GM18505 (cell line): ENCODE results near the gene U2SURP.
A peak's percentile ranks its signal among the peaks of the same experiment; 100 is the strongest.
"Not testable (repeated sequence)": the region's sequence is repeated elsewhere in the genome, so short reads cannot be mapped to it uniquely, and the experiment has no call there.

Experiments
- ATAC-seq: cut with Tn5 transposase; IDR thresholded peaks from one replicate; pipeline ENCODE4 v1.9.1; 2021; ENCODE audit not compliant: unreplicated experiment
- POLR2A ChIP-seq: IDR thresholded peaks from 4 replicates; pipeline ENCODE4 v1.6.1; 2011; ENCODE audit warnings: borderline replicate concordance; ENCODE audit not compliant: insufficient read depth, insufficient read length; ENCODE audit errors: extremely low read depth

Gene U2SURP

DNA sequence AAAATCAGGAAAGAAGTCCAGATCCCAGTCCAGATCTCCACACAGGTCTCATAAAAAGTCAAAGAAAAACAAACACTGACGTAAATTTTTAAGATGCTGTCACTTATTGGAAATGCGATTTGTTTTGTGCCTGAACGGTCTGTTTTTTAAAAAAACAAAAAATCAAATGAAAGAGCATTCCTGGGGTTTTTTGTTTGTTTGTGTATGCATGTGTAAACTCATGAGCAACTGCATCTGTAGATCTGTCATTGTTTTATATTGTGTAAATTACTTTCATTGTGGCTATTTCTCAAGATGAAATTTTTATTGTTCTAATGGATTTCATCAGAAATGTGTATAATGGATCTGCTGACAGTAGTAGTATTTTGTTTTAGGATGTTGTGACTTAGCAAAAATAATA is 55.0 kb downstream of the U2SURP start:
- no peak for ATAC-seq
- no peak for TF ChIP-seq POLR2A

GRCh38 chr3:143060906-143061305 is 59.5 kb downstream of the U2SURP start:
- ATAC-seq = peak; percentile 97
- TF ChIP-seq POLR2A = no peak

- no peak for TF ChIP-seq POLR2A
Observed at GRCh38 chr3:143063018-143063417, 61.6 kb downstream of the U2SURP start.

DNA sequence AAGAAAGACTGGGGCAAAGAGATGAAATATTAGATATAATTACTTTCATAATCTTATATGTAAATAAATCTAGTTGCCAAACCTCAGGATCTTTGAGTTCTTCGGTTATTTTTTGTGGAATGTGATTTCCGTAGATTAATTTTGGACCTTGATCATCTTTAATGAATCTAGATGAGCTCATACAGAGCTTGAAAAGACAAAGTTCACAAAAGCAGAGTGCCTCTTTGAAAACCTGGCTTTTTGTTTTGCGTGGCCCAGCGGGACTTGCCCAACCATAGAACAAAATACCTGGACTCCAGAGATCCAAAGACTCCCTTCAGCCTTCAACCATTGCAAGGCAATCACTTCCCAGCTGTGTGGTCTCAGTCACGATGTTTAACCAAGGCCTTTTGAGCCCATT is 63.4 kb downstream of the U2SURP start:
- TF ChIP-seq POLR2A = no peak
- no peak for ATAC-seq

More at GRCh38 chr3:143063018-143063417, 61.6 kb downstream of the U2SURP start:
- ATAC-seq = no peak

DNA sequence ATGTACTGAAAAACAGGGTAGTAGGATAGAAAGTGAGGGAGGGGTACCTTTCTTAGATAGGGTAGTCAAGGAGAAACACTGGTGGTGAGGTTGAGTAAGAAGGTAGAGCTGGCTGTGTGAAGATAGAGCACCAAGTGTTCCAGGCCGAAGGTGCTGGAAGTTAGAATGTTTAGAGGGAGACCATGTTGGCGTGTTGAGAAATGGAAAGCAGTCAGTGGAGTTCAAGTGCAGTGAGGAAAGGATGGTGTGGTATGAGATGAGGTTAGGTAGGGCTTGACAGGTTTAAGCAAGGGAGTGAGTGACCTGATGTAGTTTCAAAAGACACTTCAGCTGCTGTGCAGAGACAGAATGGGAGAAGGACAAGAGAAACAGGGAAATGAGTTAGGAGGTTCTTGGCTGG is 64.0 kb downstream of the U2SURP start:
- no peak for ATAC-seq
- peak; percentile 18 for TF ChIP-seq POLR2A

DNA sequence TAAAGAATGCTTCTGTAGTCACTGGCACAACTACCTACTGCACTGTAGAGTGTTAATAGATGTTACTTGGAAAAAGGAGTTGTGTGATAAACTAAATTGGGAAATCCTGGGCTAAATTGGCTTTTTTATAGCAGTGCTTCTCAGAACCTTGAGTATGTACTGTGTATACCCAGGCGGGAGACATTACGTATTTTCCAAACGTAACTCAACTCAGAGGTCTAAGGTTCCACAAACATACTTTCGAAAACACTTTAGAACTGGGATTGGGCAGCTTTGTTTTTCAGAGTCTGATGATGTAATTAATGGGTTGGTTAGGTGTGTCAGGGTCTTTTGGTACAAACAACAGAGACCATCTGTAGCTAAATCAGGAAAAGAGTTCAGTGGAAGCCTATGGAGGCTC is 64.7 kb downstream of the U2SURP start:
- no peak for TF ChIP-seq POLR2A
- ATAC-seq = no peak

DNA sequence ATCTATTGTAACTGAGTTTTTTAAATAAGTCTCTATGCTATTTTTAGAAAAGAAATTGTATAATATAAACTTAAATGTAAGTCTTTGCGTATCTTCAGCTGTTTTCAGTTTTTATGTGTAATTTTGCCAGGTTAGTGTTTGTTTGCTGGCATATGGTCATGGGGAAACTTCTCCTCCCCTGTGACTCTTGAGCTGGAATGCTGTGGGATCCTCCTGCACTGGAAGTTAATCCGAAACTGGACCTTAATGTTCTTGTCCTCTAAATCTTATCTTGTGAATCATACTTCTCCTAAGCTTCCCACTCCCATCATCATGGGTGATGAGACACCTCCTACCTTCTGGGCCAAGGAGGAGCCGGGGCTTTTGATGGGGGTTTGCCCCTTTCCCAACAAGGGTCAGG is 65.8 kb downstream of the U2SURP start:
- ATAC-seq = no peak
- TF ChIP-seq POLR2A = no peak

GRCh38 chr3:143068059-143068458 is 66.7 kb downstream of the U2SURP start:
- no peak for ATAC-seq
- no peak for TF ChIP-seq POLR2A

GRCh38 chr3:143070977-143071551 is 69.7 kb downstream of the U2SURP start:
- ATAC-seq = no peak
- no peak for TF ChIP-seq POLR2A

DNA sequence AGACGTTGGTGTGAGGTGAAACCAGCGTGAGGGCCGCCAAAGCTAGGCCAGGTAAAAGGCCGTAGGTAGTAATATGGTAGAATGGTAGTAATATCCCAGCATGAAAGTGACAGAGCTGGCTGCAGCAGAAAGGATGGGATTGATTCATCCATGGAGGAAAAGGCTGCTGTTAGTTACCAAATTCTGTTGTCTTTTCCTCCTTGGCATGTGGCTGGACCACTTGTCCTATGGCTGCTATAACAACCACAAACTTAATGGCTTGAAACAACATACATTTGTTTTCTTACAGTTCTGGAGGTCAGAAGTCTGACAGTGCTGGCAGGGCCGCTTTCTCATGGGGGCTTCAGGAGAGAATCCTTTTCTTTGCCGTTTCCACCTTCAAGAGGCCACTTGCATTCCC is 70.4 kb downstream of the U2SURP start:
- ATAC-seq = no peak
- no peak for TF ChIP-seq POLR2A

DNA sequence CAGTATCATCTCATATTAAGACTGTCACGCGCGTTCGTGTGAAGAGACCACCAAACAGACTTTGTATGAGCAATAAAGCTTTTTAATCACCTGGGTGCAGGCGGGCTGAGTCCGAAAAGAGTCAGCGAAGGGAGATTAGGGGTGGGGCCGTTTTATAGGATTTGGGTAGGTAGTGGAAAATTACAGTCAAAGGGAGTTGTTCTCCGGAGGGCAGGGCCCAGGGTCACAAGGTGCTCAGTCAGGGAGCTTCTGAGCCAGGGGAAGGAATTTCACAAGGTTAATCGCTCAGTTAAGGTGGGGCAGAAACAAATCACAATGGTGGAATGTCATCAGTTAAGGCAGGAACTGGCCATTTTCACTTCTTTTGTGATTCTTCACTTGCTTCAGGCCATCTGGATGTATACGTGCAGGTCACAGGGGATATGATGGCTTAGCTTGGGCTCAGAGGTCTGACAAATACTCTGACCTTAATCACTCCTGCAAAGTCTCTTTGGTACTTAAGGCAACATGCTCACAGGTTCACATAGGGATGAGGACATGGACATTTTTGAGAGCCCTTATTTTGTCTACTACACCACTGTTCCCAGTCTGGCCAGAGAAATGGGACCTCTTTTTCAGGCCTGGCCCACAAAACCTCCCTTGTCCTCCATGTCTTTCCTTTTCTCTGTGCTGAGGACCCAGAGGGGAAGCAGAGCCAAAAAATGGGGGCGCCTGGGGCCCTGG is 71.1 kb downstream of the U2SURP start:
- ATAC-seq = not testable (repeated sequence)

- ATAC-seq = not testable (repeated sequence)
Observed at GRCh38 chr3:143073541-143073940, 72.2 kb downstream of the U2SURP start.

DNA sequence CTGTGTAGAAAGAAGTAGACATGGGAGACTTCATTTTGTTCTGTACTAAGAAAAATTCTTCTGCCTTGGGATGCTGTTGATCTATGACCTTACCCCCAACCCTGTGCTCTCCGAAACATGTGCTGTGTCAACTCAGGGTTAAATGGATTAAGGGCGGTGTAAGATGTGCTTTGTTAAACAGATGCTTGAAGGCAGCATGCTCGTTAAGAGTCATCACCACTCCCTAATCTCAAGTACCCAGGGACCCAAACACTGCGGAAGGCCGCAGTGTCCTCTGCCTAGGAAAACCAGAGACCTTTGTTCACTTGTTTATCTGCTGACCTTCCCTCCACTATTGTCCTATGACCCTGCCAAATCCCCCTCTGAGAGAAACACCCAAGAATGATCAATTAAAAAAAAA is 72.6 kb downstream of the U2SURP start:
- not testable (repeated sequence) for ATAC-seq

DNA sequence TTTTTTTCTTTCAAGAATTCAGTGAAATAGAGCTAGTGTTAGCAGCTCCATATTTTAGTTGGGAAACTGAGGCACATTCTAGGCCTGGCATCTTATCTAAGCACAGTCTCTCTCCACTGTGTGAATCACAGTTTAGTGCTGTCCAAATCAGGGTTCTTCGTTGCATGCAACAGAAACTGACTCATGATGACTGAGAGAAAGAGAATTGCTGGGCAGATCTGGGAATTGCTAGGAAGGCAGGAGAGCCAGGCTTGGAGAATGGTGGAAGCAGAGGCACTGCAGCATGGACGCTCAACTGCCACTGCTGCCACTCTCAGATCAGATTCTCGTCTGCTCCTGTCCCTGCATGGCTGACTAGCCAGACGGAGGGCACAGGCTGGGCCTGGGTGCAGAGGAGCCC is 77.5 kb downstream of the U2SURP start:
- TF ChIP-seq POLR2A = no peak
- no peak for ATAC-seq

DNA sequence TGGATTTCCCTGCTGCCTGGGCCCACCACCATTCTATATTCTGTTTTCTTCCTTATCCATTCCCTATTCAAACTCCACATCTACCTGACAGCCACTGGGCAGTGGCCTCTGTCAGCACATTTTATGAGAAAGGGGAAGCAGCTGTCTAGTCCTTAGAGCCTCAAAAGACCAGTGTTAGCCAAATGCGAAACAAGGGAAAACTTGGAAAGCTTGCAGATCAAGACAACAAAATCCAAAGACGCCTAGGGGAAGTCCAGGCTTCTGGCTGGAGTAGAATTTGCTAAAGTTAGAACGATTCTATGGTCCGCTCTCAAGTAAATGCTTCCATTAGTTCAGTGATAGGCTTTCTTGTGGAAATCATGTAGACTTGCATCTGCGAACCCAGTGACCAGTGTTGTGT is 78.8 kb downstream of the U2SURP start:
- no peak for TF ChIP-seq POLR2A
- no peak for ATAC-seq
